ENCODE data around the gene GHRH.

The GHRH gene

GRCh38 chr20:37290158-37290810, 28.7 kb upstream of the GHRH start:
- no peak for DNase-seq (ENCODE audit: low read depth in 3 of 3)

GRCh38 chr20:37288091-37288490, 26.5 kb upstream of the GHRH start:
- DNase-seq (ENCODE audit: low read depth in 3 of 3): no peak

- DNase-seq (ENCODE audit: low read depth in 3 of 3): no peak
Measured at GRCh38 chr20:37285664-37286374, 24.2 kb upstream of the GHRH start.

GRCh38 chr20:37284691-37285161, 23.1 kb upstream of the GHRH start:
- DNase-seq (ENCODE audit: low read depth in 3 of 3): no peak

GRCh38 chr20:37283530-37284195, 22.0 kb upstream of the GHRH start:
- no peak for DNase-seq (ENCODE audit: low read depth in 3 of 3)

GRCh38 chr20:37282556-37282955, 20.9 kb upstream of the GHRH start:
- DNase-seq (ENCODE audit: low read depth in 3 of 3): no peak

- no peak for DNase-seq (ENCODE audit: low read depth in 3 of 3)
Measured at GRCh38 chr20:37280403-37280802, 18.8 kb upstream of the GHRH start.

- DNase-seq (ENCODE audit: low read depth in 3 of 3): no peak
Measured at GRCh38 chr20:37279820-37280219, 18.2 kb upstream of the GHRH start.

GRCh38 chr20:37278966-37279590, 17.5 kb upstream of the GHRH start:
- DNase-seq (ENCODE audit: low read depth in 3 of 3): no peak

- no peak for DNase-seq (ENCODE audit: low read depth in 3 of 3)
Measured at GRCh38 chr20:37277253-37277593, 15.6 kb upstream of the GHRH start.

- DNase-seq (ENCODE audit: low read depth in 3 of 3): no peak
Measured at GRCh38 chr20:37276494-37277252, 15.1 kb upstream of the GHRH start.

- no peak for DNase-seq (ENCODE audit: low read depth in 3 of 3)
Measured at GRCh38 chr20:37274851-37275524, 13.4 kb upstream of the GHRH start.

GRCh38 chr20:37273988-37274387, 12.4 kb upstream of the GHRH start:
- no peak for DNase-seq (ENCODE audit: low read depth in 3 of 3)

- DNase-seq (ENCODE audit: low read depth in 3 of 3): no peak
Measured at GRCh38 chr20:37271421-37271768, 9.8 kb upstream of the GHRH start.

- DNase-seq (ENCODE audit: low read depth in 3 of 3): no peak
Measured at GRCh38 chr20:37270576-37271420, 9.2 kb upstream of the GHRH start.

- DNase-seq (ENCODE audit: low read depth in 3 of 3): no peak
Measured at GRCh38 chr20:37267667-37268313, 6.2 kb upstream of the GHRH start.

- no peak for DNase-seq (ENCODE audit: low read depth in 3 of 3)
Measured at GRCh38 chr20:37266940-37267666, 5.5 kb upstream of the GHRH start.

GRCh38 chr20:37265152-37265551, 3.5 kb upstream of the GHRH start:
- DNase-seq (ENCODE audit: low read depth in 3 of 3): no peak

- no peak for DNase-seq (ENCODE audit: low read depth in 3 of 3)
Measured at GRCh38 chr20:37263686-37264085, 2.1 kb upstream of the GHRH start.

Measured in stimulated activated CD4-positive, alpha-beta T cell treated with anti-CD3 and anti-CD28 coated beads, TNF-alpha, amount 100 ng/mL, for 48 hours (primary cell).